ENCODE results near the gene ZNF408. TPM values are rescaled to one million over a fixed set of nuclear protein-coding genes. Genes with fewer than 3 reads are reported as not detected.

The ZNF408 gene
- total RNA-seq, 2 experiments from 2014 or later: 13.8 to 15.2 TPM

GRCh38 chr11:46729110-46730027, 28.5 kb downstream of the ZNF408 start:
- no peak for TF ChIP-seq EZH2phosphoT487 (IDR thresholded peaks at IDR 0.05; ENCODE audit: borderline replicate concordance, low read depth, low read length)
- no peak for TF ChIP-seq CTCF (conservative IDR thresholded peaks at IDR 0.05; ENCODE audit: low read length)
- DNase-seq (ENCODE audit: low spot score): no peak
- Histone ChIP-seq H3K79me2 (ENCODE audit: insufficient read depth, low read depth, low read length) (no peaks in the 10 kb centered on the region), H3K4me1 (ENCODE audit: insufficient read depth, low read length, poor library complexity, severe bottlenecking) (peaks cover 2% of the 10 kb centered on the region), H3K4me2 (ENCODE audit: low read length) (no peak overlapping the region), H3K36me3 (ENCODE audit: insufficient read depth, low read length) (no peaks in the 10 kb centered on the region), H3K9me3 (ENCODE audit: low read length) (no peaks in the 10 kb centered on the region), H3K27ac (ENCODE audit: low read depth, low read length, poor library complexity, severe bottlenecking) (no peak overlapping the region), H3K4me3 (ENCODE audit: low read depth, low read length, poor library complexity, severe bottlenecking) (no peak overlapping the region), H2AFZ (ENCODE audit: low read length) (no peak overlapping the region), H4K20me1 (ENCODE audit: insufficient read depth, low read length) (no peaks in the 10 kb centered on the region), H3K9me2 (ENCODE audit: insufficient read depth, low read length) (no peaks in the 10 kb centered on the region)
- intact Hi-C loops (cut with micrococcal nuclease; ENCODE audit: unreplicated experiment): no loop called here
- ChIA-PET CTCF (ENCODE audit: unreplicated experiment) (no interaction called here), POLR2A (interaction anchor here (0.7 kb wide), 1 partner anchor 1046 kb away, joined by 3 read pairs; no protein-coding TSS in a partner anchor)
- BruUV-seq (replicated peaks): no TSS peak

- BruUV-seq (replicated peaks): no TSS peak
- TF ChIP-seq CTCF (conservative IDR thresholded peaks at IDR 0.05; ENCODE audit: low read length) (no peak), EZH2phosphoT487 (IDR thresholded peaks at IDR 0.05; ENCODE audit: borderline replicate concordance, low read depth, low read length) (no peak)
- no peak for DNase-seq (ENCODE audit: low spot score)
Measured at GRCh38 chr11:46731545-46731944, 30.7 kb downstream of the ZNF408 start.

GRCh38 chr11:46733234-46733633, 32.4 kb downstream of the ZNF408 start:
- H3K4me3 ChIP-seq (ENCODE audit: low read depth, low read length, poor library complexity, severe bottlenecking): no peak overlapping the region
- no peaks in the 10 kb centered on the region for H3K36me3 ChIP-seq (ENCODE audit: insufficient read depth, low read length)
- H3K79me2 ChIP-seq (ENCODE audit: insufficient read depth, low read depth, low read length): no peaks in the 10 kb centered on the region
- ChIA-PET POLR2A (no interaction called here), CTCF (ENCODE audit: unreplicated experiment) (no interaction called here)
- intact Hi-C loops (cut with micrococcal nuclease; ENCODE audit: unreplicated experiment): no loop called here
- TF ChIP-seq EZH2phosphoT487 (IDR thresholded peaks at IDR 0.05; ENCODE audit: borderline replicate concordance, low read depth, low read length): no peak
- DNase-seq (ENCODE audit: low spot score): no peak
- no peaks in the 10 kb centered on the region for H4K20me1 ChIP-seq (ENCODE audit: insufficient read depth, low read length)
- no peaks in the 10 kb centered on the region for H3K9me3 ChIP-seq (ENCODE audit: low read length)
- no peaks in the 10 kb centered on the region for H3K4me1 ChIP-seq (ENCODE audit: insufficient read depth, low read length, poor library complexity, severe bottlenecking)
- H3K27ac ChIP-seq (ENCODE audit: low read depth, low read length, poor library complexity, severe bottlenecking): no peak overlapping the region
- H3K4me2 ChIP-seq (ENCODE audit: low read length): no peak overlapping the region
- no TSS peak for BruUV-seq (replicated peaks)
- H3K9me2 ChIP-seq (ENCODE audit: insufficient read depth, low read length): no peaks in the 10 kb centered on the region
- H2AFZ ChIP-seq (ENCODE audit: low read length): no peak overlapping the region

More at GRCh38 chr11:46731545-46731944, 30.7 kb downstream of the ZNF408 start:
- Histone ChIP-seq H3K79me2 (ENCODE audit: insufficient read depth, low read depth, low read length) (no peaks in the 10 kb centered on the region), H3K36me3 (ENCODE audit: insufficient read depth, low read length) (no peaks in the 10 kb centered on the region), H3K4me1 (ENCODE audit: insufficient read depth, low read length, poor library complexity, severe bottlenecking) (no peaks in the 10 kb centered on the region), H3K27ac (ENCODE audit: low read depth, low read length, poor library complexity, severe bottlenecking) (no peak overlapping the region), H3K9me2 (ENCODE audit: insufficient read depth, low read length) (no peaks in the 10 kb centered on the region), H3K4me2 (ENCODE audit: low read length) (no peak overlapping the region), H3K9me3 (ENCODE audit: low read length) (no peaks in the 10 kb centered on the region), H4K20me1 (ENCODE audit: insufficient read depth, low read length) (no peaks in the 10 kb centered on the region), H3K4me3 (ENCODE audit: low read depth, low read length, poor library complexity, severe bottlenecking) (no peak overlapping the region), H2AFZ (ENCODE audit: low read length) (no peak overlapping the region)
- intact Hi-C loops (cut with micrococcal nuclease; ENCODE audit: unreplicated experiment): no loop called here
- ChIA-PET POLR2A (no interaction called here), CTCF (ENCODE audit: unreplicated experiment) (no interaction called here)

All from OCI-LY7 (cell line).